HL-60 (cell line): Measurements from ENCODE around the gene TENT4B.

Source experiments
- DNase-seq, 2 experiments: peaks; one replicate each; pipeline ENCODE4 v3.0.0-alpha.2; 2010 to 2020; ENCODE audit warnings: low read depth in 1 of 2, low spot score in 1 of 2
- H3K27ac ChIP-seq: fragments of 250-450 bp; sonication (Bioruptor Pico); replicated peaks from 2 replicates; pipeline ENCODE4 v1.5.1; 2020; ENCODE audit warnings: mild to moderate bottlenecking, moderate library complexity
- H3K27me3 ChIP-seq: fragments of 250-450 bp; sonication (Bioruptor Pico); 2 replicates; pipeline ENCODE4 v1.5.1; 2021; ENCODE audit warnings: mild to moderate bottlenecking, moderate library complexity; ENCODE audit not compliant: insufficient read depth, poor library complexity, severe bottlenecking
- H3K4me3 ChIP-seq: replicated peaks from 2 replicates; pipeline ENCODE4 v1.5.1; 2011; ENCODE audit warnings: mild to moderate bottlenecking, control low read depth, low read length; ENCODE audit not compliant: insufficient read depth
- CTCF ChIP-seq: IDR thresholded peaks from one replicate; pipeline ENCODE4 v1.5.1; 2011; ENCODE audit warnings: low read length, control low read depth, inconsistent platforms; ENCODE audit not compliant: insufficient read depth
- GABPA ChIP-seq: IDR thresholded peaks from 2 replicates; pipeline ENCODE4 v1.6.1; 2012; ENCODE audit warnings: low read depth
- POLR2AphosphoS5 ChIP-seq: IDR thresholded peaks from 2 replicates; pipeline ENCODE4 v1.6.1; 2012; ENCODE audit warnings: low read depth
- REST ChIP-seq: IDR thresholded peaks from 2 replicates; pipeline ENCODE4 v1.6.1; 2012; ENCODE audit warnings: low read depth; ENCODE audit not compliant: insufficient replicate concordance
- SPI1 ChIP-seq: IDR thresholded peaks from 2 replicates; pipeline ENCODE4 v1.6.1; 2012; ENCODE audit warnings: low read depth, mild to moderate bottlenecking, borderline replicate concordance

The TENT4B gene

GRCh38 chr16:50193594-50193993 is 40.5 kb downstream of the TENT4B start:
- no peak overlapping the region for H3K27ac ChIP-seq
- no peak overlapping the region for H3K4me3 ChIP-seq
- TF ChIP-seq GABPA (no peak), REST (no peak), CTCF (no peak), SPI1 (no peak), POLR2AphosphoS5 (no peak)
- DNase-seq, result no peak
- H3K27me3 ChIP-seq, result no peaks in the 10 kb centered on the region

- TF ChIP-seq GABPA (no peak), POLR2AphosphoS5 (no peak), CTCF (no peak), SPI1 (no peak), REST (no peak)
- Histone ChIP-seq H3K27ac (no peak overlapping the region), H3K27me3 (no peaks in the 10 kb centered on the region), H3K4me3 (no peak overlapping the region)
- no peak for DNase-seq
Observed at GRCh38 chr16:50195276-50195675, 42.2 kb downstream of the TENT4B start.

- TF ChIP-seq CTCF, result no peak
- no peak for TF ChIP-seq REST
- TF ChIP-seq POLR2AphosphoS5, result no peak
- no peak for TF ChIP-seq SPI1
- TF ChIP-seq GABPA, result no peak
- no peak overlapping the region for H3K27ac ChIP-seq
- H3K4me3 ChIP-seq, result no peak overlapping the region
- no peaks in the 10 kb centered on the region for H3K27me3 ChIP-seq
- DNase-seq, result no peak
Observed at GRCh38 chr16:50195756-50196155, 42.6 kb downstream of the TENT4B start.
